HG03378 (cell line): ENCODE measurements around the gene ZNF219.

ENCODE experiments used
- ATAC-seq: cut with Tn5 transposase; IDR thresholded peaks from one replicate; pipeline ENCODE4 v1.9.1; 2021; ENCODE audit warnings: mild to moderate bottlenecking, moderate library complexity; ENCODE audit not compliant: unreplicated experiment

Gene ZNF219

DNA sequence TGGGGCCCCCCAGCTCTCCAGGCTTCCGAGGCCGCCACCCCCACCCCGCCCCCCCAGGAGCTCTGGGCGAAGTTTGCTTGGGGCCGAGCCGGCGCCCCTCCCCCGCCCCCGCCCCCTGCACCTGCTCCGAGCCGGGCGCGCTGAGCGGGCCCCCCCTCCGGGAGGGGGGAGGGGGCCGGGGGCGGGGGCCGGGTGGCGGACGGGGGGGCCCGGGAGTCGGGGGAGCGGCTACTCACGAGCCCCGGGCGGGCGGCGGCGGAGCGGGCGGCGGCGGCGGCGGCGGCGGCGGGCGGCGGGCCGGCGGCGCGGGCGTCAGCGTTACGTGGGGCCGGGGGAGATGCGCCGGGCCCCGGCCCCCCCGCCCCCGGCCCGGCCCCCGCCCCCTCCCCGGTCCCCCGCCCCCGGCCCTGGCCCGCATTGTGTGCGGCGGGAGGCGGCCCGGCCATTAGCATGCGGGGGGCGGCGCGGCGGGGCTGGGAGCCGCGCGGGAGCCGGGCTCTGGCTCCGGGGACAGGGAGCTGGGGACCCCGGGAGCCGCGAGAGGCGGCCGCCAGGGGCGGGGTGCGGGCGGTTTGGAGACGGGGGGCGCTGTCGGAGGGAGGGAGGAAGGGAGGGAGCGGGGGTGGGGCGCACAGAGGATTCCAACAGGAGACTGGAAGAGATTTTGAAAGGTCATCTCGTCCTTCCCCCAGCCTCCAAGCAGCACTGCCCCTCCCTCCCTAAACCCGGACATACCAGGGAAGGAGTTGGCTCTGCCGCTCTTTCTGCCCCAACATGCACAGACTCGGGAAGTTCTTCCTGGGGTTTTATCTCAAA is at the start of gene ZNF219:
Gene ZNF219, minus strand, starts transcription at position 580 of the 816 bp plus-strand sequence. CDS start 5,064 bp downstream, outside the sequence.
- ATAC-seq, result no peak

DNA sequence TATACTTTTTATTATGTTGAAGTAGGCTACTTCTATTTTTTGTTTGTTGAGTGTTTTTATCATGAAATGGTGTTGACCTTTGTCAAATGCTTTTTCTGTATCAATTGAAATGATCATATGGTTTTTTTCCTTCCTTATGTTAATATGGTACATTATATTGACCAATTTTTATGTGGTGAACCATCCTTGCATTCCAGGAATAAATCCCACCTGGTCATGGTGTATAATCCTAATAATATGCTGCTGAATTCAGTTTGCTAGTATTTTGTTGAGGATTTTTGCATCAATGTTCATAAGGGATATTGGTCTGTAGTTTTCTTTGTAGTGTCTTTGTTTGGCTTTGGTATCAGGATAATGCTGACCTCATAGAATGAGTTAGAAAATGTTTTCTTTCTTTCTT is 47.0 kb upstream of the ZNF219 start:
- no peak for ATAC-seq

DNA sequence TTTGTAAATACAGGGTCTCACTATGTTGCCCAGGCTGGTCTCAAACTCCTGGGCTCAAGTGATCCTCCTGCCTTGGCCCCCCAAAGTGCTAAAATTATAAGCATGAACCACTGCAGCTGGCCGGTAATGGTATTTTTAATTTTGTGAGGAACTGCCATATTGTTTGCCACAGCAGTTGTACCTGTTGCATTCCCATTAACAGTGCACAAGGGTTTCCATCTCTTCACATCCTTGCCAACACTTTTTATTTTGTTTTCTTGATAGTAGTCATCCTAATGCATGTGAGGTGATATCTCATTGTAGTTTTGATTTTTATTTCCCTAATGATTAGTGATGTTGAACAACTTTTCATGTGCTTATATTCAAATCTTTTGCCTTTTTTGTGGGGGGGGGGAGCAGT is 43.9 kb upstream of the ZNF219 start:
- ATAC-seq, result no peak

DNA sequence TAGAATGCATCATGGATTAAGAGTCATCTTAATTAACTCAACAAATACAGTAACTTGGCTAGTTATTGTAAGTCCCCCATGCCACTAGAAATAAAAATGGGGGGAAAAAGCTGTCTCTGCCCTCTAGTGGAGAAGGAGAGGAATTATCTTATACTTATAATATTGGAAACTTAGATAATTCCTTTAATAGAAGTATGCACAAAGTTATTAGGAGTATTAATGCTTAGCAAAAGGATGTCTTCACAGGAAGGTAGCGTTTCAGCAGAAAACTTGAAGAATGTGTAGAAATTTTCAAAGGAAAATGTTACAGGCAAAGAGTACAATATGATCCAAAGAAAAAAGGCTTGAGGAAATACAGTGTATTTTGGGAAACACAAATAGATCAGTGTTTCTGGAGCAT is 37.6 kb upstream of the ZNF219 start:
- no peak for ATAC-seq

DNA sequence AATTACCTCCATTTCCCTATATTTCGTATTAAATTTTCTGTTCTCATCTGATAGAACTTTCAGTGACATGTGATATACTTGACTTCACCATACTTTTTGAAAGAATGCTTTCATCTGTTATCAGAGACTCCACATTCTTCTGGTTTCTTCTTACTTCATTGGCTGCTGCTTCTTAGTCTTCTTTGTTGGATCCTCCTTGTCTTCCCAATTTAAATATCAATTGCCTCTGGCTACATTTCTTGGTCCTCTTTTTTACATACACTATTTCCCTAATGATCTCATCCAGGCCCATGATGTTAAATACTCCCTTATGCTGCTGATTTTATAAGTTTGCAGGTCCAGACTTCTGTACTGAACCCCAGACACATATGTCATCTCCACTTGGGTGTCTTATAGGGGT is 35.4 kb upstream of the ZNF219 start:
- ATAC-seq, result no peak

DNA sequence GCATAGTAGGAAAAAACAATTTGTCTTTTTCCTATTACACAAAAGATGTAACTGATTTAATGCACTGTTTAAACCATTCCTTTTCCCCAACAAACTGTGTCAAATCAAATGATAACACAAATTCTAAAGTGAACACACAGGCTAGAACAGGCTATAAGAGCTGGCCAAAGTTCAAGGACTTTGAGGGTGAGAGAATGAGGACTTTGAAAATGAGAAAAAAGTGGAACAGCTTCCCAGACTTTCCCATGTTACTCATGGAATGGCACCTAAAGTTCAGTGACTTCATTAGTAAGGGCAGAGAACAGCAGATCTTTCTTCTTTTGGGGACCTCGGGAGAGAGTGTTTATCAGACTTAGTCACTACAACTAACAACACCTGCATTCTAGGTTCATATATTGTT is 25.0 kb upstream of the ZNF219 start:
- ATAC-seq, result no peak

DNA sequence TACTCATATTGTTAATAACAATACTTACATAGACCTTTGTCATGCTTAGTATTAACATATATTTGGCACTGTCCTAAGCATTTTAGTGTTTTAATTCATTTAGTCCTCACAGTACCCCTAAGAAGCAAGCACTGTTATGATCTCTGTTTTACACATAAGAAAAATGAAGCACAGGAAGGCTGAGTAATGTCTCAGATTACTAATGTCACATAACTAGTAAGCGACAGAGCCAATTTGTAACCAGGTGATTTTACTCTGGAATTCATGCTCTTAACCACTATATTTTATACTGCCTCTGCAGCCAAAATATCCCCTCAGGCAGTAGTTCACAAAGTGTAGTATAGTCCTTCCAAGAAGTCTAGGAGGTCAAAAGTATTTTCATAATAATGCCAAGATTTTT is 22.7 kb upstream of the ZNF219 start:
- ATAC-seq, result no peak

DNA sequence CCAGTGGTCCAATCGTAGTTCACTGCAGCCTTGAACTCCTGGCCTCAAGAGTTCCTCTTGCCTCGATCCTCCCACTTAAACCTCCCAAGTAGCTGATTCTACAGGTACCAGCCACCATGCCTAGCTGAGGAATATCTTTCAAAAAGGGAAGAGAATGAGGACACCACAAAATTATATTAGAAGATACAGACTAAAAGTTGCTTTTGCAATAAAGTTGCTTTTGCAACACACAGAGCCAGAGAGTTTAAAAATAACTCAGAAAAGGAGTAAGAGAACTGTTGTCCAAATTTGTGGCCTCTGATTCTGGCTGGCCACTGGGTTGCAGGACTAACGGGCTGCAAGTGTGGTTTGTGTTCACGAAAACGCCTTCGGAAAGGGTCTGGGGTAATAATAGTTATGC is 22.2 kb upstream of the ZNF219 start:
- no peak for ATAC-seq

DNA sequence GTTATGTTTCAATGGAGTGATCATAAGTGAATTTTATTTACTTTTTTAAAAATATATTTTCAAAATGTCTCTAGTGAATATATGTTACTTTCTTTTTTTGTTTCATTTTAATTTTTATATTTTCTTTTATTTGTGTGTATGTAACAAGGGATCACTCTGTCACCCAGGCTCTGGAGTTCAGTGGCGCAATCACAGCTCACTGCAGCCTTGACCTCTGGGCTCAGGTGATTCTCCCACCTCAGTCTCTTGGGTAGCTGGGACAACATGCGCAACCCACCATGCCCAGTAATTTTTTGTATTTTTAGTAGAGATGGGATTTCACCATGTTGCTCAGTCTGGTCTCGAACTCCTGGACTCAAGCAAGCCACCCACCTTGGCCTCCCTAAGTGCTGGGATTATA is 20.5 kb upstream of the ZNF219 start:
- ATAC-seq, result no peak

DNA sequence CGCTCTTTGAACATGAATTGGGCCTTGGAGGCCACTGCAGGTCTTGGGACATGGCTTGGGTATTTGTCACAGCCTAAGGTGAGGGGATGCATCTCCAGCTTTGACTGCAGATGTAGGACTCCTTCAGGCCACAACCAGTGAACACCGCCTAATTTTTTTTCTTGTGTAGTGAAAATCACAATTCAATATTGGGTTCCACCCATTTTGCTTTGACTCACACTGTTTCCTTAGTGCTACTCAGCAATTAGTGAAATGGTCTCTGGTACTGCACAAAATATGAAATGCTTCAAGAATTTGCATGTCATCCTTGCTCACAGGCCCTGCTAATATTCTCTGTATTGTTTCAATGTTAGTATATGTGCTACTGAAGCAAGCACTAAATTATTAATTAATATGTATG is 14.9 kb upstream of the ZNF219 start:
- no peak for ATAC-seq

DNA sequence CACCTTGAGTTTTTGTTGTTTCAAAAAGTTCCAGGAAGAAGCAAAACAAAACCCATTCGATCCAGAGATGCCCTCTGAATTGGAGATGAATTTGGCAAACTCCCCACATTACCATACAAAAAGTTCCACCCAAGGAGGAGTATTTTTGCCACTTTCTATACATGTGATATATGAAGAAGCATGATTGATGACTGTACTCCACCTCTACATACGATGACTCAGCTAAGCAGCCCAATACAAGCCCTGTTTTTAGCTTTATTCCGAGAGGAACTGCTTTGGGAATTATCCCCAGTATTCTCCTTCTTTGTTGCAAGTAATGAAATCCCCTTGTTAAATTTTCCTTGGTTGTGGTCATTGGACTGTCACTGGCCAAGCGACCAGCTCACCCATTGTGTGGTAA is 13.8 kb upstream of the ZNF219 start:
- no peak for ATAC-seq

DNA sequence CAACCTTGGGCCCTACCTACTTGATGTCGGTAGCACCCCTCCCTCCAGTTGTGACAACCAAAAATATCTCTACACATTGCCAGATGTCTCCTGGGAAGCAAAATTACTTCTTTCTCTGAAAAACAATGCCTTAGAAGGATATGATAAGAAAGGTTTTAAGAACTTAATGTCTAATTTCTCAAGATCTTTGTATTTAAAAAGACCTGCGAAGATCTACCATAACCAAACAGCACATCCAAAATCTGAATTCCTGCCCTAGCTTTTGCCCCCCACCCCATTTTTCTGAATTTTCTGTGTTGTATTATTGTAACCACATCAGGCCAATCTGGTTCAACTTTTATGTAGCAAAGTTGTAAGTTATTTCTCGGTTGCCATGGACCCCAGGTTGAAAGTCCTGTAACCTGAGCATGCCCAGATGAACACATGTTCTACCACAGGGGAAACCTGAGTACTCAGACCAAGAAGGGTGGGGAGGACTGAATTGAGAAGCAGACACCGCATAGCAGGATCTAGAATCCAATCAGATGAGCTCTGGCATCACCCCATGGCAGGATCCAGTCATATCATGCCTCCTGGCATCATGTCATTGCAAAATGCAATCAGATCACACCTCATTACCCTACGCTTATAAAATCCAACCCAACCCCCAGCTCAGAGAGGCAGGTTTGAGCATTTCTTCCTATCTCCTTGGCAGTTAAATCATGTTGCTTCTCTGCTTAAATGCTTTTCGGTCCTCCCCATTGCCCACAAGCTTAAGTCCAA is 11.1 kb upstream of the ZNF219 start:
- ATAC-seq, result peak; percentile 63

DNA sequence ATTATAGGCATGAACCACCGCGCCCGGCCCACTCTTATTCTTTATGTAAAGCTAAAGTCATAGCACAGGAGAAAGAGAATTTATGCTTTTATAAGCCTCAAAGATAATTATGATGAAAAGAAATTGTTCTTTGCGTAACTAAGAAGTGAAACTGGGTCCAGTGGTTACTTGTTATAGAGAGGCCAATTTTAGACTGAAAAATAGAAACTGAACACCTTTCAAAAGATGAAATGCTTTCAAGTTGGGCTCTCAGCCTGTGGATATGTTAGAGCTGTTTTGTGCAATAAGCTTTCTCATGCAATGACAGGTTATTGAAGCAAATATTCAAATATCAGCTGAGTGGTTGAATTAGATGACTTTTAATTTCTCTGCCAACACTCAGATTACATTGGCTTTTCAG is 10.3 kb upstream of the ZNF219 start:
- no peak for ATAC-seq

DNA sequence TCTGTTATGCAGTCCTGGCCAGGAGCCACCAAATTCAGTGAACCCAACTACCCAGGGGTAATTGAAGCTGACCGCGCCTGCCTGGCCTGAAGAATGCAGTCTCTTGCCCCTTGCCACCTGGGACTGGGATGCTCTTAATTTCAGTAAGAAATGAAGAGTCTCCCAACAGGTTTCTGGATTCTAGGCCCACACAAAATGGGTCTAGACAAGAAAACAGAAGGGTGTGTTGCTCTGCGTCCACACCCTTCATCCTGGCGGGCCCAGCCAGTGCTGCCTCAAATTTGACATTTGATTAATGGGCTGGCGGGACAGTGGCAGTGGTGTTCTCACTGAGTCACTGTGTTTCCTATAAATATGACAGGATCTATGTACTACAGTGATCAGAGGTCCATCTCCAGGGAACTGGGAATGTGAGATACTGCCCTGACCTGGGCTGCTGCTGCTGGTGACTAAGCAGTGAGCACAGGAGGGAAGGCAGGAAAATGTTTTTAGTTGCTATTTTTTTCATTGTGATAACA is 8.9 kb upstream of the ZNF219 start:
- ATAC-seq, result no peak

DNA sequence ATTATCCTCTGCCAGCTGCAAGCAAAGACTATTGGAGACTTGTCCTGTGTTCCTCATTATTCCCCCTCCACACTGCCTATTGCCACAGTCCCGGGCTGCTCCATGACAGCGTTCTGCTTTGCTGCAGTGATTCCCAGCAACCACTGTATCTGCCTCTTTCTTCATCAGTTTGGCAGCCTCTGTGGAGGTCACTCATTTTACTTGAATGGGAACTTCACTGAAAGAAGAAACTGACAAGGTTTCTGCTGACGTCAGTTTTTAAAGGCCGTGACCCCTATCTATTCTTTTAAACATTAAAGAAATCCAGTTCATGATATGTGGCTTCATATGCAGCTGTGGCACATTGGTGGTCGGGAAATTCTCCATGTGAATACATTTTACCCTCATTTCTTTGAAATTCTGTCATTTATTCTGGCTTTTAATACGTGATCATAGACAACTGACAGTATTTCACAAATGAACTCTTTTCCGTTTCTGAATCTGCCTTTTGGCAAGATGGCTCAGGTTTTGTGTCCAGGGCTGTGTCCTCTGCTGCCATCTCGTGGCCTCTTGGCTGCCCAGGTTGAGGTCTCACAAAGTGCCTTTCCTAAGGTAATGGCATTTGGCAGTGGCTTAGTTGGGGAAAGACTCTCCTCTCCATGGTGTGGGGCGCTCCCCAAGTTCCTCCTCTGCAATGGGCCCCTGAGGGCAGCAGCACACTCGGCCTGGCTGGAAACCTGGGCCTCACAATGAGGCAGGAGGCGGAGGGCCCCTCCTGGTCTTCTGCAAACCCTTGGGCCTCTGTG is 8.2 kb upstream of the ZNF219 start:
- no peak for ATAC-seq

DNA sequence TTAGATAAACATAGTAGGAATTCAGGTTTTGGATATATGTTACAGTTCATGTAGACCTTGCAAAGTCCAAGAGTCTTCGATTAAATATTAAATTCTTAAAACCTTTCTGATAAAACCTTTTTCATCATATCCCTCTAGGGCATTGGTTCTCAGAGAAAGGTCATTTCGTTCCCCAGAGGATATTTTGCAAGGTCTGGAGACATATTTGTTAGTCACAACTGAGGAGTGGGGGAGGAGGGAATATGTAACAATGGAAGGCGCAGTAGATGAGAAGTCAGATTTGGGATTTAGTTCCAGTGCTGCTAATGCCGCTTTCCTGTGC is 7.7 kb upstream of the ZNF219 start:
- ATAC-seq, result no peak

DNA sequence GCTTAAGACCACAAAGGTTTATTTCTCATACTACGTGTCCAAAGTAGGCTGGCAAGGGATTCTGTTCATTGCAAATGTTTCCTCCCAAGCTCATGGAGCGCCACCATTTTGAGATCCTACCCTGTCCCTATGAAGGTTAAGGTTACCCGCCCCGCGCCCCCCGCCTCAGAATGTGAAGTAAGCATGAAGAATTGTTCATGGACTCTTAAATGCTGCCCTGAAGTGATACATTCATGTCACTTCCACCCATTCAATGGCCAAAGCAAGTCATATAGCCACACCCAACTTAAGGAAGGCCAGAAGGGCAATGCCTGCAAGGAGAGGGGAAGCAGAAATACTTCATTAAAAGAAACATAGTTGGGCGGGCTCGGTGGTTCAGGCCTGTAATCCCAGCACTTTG is 6.6 kb upstream of the ZNF219 start:
- ATAC-seq, result no peak

DNA sequence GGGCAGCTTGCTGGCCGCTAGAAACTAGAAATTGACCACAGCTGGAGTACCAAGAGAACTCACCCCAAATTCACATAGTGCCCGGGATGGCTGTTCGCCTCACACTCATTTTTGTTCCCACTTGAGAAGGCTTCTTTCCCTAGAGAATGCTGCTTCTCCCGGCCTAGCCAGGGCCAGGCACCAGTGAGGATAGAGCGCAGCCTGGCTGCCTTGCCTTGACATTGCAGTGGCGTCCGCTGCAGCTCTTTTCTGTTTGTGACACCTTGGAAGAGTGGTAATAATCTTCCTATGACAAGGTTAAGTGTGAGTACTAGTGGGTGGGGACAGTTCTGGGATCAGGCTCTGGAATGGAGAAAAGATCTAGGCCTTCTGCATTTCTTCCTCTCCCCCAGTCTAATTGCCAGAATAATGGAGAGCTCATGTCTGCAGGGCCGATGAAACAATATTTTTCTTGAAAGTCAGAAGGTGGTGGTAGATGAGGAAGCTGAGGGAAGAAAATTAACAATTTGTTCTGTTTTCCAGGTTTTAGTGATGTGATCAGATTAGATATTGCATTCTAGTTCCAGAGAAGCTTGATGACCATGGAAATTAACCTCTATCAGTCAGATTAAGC is 6.1 kb upstream of the ZNF219 start:
- ATAC-seq, result peak; percentile 35

DNA sequence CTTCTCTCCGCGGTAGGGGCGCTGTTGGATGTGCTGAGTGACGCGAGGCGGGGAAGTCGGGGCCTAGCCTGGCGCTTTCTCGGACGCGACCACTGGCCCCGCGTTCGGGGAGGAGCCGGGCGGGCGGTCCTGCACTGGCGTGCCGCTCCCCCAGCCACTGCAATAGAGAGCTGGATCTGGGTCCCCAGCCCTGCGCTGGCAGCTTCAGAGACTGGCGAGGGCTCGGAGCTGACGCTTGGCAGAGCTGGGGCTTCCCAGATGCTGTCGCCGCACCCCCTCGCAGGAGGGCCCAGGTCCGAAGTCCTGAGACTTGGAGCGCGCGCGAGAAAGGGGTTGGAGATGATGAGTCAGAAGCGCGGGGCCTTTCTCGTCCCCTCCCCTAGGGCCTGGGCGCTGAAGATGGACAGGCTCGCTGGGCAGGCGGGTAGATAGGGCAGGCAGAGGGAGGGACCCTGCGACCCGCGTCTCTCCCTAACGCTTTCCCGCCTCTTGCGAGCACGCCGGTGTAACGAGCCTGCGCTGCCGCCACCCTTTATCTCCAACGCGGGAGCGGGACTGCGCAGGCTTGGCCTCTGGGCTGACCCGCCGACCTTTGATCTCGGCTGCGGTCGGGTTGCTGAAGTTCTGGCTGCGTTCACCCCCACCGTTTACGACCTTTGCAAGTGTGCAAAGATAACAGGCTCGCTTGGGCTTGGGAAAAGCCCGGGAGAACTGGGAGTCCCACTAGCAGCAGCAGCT is 5.4 kb upstream of the ZNF219 start:
- peak; percentile 87 for ATAC-seq

DNA sequence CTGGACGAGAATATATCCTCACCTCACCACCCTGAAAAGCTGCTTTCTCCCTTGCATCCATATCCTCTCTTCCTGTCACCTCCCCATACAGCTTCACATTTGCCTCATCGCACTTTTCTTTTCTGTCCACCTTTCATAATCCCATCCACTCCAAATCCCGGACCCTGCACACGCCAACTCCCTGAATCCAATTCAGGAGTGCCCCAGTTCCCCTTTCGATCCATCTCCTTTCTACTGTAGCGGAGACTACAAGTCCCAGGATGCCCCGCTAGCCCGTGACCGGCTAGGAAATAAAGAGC is 4.9 kb upstream of the ZNF219 start:
- ATAC-seq, result no peak
